Measurements from ENCODE around the gene TTR. TPM values are rescaled to one million over a fixed set of nuclear protein-coding genes. Genes with fewer than 3 reads are reported as not detected.

Gene TTR
- total and polyA plus RNA-seq, 10 donors = 0.14 to 0.15 TPM; not detected in 8

DNA sequence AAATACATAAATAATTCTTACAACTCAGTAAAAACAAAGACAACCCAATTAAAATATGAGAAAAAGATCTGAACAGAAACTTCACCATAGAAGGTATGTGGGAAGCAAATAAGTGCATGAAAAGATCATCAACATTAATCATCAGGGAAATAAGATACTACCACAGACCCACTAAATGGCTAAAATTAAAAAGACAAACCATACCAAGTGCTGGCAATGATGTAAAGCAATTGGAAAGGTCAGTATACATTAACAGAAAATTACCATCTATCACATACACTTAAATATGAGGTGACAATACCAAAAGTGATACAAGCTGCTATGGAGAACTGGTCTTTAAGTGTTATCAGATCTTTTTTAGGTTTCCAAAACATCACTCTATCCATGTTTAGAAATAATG, 44.7 kb downstream of the TTR start:
- Histone ChIP-seq H3K27me3 (replicated peaks in 1 of 7) (no peaks in the 10 kb centered on the region), H3K36me3 (peaks cover 0 to 5% (median 0%) of the 10 kb centered on the region in 6 donors), H3K27ac (no peak overlapping the region), H3K9me3 (peaks cover 0 to 5% (median 0%) of the 10 kb centered on the region in 8 donors), H3K4me3 (no peak overlapping the region), H3K4me1 (peaks cover 0 to 15% (median 0%) of the 10 kb centered on the region in 6 donors)
- TF ChIP-seq POLR2AphosphoS5 (IDR thresholded peaks at IDR 0.05) (no peak), POLR2A (IDR thresholded peaks at IDR 0.05) (no peak), CTCF (IDR thresholded peaks at IDR 0.05 in 8 of 11, conservative IDR thresholded peaks at IDR 0.05 in 3 of 11) (no peak)
- intact Hi-C loops (cut with DNase I; ENCODE audit: low total_unique reads) = no loop called here
- no peak for DNase-seq

DNA sequence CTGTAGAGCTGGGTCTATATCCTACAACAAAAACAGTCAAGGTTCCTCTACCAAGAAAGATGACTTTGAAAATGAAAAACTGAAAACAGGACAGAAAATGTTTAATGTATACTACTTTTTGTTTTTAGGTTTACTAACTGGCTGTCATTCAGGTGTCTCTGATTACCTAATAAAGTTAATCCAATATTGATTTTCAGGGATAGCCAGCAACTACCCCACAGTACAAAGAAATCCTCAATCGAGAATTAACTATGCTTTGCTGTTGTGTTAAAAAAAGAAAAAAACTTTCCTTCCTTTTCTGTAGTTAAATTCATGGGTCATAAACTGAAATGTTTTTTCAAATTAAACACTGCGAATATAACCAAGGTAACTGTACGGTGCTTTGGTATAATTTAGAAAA, 45.8 kb downstream of the TTR start:
- Histone ChIP-seq H3K27me3 (replicated peaks in 1 of 7) (no peaks in the 10 kb centered on the region), H3K27ac (no peak overlapping the region), H3K36me3 (peaks cover 0 to 5% (median 0%) of the 10 kb centered on the region in 6 donors), H3K4me3 (no peak overlapping the region), H3K4me1 (peaks cover 0 to 15% (median 0%) of the 10 kb centered on the region in 6 donors), H3K9me3 (peaks cover 0 to 5% (median 0%) of the 10 kb centered on the region in 8 donors)
- TF ChIP-seq POLR2AphosphoS5 (IDR thresholded peaks at IDR 0.05) = no peak
- TF ChIP-seq CTCF (IDR thresholded peaks at IDR 0.05 in 8 of 11, conservative IDR thresholded peaks at IDR 0.05 in 3 of 11) = no peak
- no peak for TF ChIP-seq POLR2A (IDR thresholded peaks at IDR 0.05)
- DNase-seq = no peak
- intact Hi-C loops (cut with DNase I; ENCODE audit: low total_unique reads) = no loop called here
- WGBS, 5 donors = 73 to 97% (median 93%) methylated on average over 3 of the region's 3 CpGs

GRCh38 chr18:31643003-31643402, 51.3 kb downstream of the TTR start:
- 92 to 98% (median 97%) methylated on average over 4 of the region's 4 CpGs for WGBS, 5 donors
- intact Hi-C loops (cut with DNase I; ENCODE audit: low total_unique reads) = no loop called here

GRCh38 chr18:31645411-31645810, 53.7 kb downstream of the TTR start:
- no peak for DNase-seq
- Histone ChIP-seq H3K9me3 (no peaks in the 10 kb centered on the region), H3K27me3 (replicated peaks in 1 of 7) (no peaks in the 10 kb centered on the region), H3K36me3 (no peaks in the 10 kb centered on the region), H3K4me1 (no peaks in the 10 kb centered on the region), H3K27ac (no peak overlapping the region), H3K4me3 (no peak overlapping the region)
- intact Hi-C loops (cut with DNase I; ENCODE audit: low total_unique reads) = no loop called here
- WGBS, 5 donors = 91 to 95% (median 93%) methylated on average over 4 of the region's 4 CpGs
- TF ChIP-seq CTCF (IDR thresholded peaks at IDR 0.05 in 8 of 11, conservative IDR thresholded peaks at IDR 0.05 in 3 of 11) (no peak), POLR2A (IDR thresholded peaks at IDR 0.05) (no peak), POLR2AphosphoS5 (IDR thresholded peaks at IDR 0.05) (no peak)

More at GRCh38 chr18:31643003-31643402, 51.3 kb downstream of the TTR start:
- DNase-seq = no peak
- Histone ChIP-seq H3K9me3 (no peaks in the 10 kb centered on the region), H3K4me1 (no peaks in the 10 kb centered on the region), H3K4me3 (no peak overlapping the region), H3K36me3 (peaks cover 0 to 4% (median 0%) of the 10 kb centered on the region in 6 donors), H3K27ac (no peak overlapping the region), H3K27me3 (replicated peaks in 1 of 7) (no peaks in the 10 kb centered on the region)
- TF ChIP-seq POLR2A (IDR thresholded peaks at IDR 0.05) = no peak
- no peak for TF ChIP-seq POLR2AphosphoS5 (IDR thresholded peaks at IDR 0.05)
- no peak for TF ChIP-seq CTCF (IDR thresholded peaks at IDR 0.05 in 8 of 11, conservative IDR thresholded peaks at IDR 0.05 in 3 of 11)

Data from spleen (tissue), 11 donors.